ENCODE measurements around the gene TSC2. TPM values are rescaled to one million over a fixed set of nuclear protein-coding genes. Genes with fewer than 3 reads are reported as not detected.
"Not testable (repeated sequence)": the region's sequence is repeated elsewhere in the genome, so short reads cannot be mapped to it uniquely, and the experiment has no call there.

TSC2 gene
- total RNA-seq, 1 donor = 78.9 TPM

DNA sequence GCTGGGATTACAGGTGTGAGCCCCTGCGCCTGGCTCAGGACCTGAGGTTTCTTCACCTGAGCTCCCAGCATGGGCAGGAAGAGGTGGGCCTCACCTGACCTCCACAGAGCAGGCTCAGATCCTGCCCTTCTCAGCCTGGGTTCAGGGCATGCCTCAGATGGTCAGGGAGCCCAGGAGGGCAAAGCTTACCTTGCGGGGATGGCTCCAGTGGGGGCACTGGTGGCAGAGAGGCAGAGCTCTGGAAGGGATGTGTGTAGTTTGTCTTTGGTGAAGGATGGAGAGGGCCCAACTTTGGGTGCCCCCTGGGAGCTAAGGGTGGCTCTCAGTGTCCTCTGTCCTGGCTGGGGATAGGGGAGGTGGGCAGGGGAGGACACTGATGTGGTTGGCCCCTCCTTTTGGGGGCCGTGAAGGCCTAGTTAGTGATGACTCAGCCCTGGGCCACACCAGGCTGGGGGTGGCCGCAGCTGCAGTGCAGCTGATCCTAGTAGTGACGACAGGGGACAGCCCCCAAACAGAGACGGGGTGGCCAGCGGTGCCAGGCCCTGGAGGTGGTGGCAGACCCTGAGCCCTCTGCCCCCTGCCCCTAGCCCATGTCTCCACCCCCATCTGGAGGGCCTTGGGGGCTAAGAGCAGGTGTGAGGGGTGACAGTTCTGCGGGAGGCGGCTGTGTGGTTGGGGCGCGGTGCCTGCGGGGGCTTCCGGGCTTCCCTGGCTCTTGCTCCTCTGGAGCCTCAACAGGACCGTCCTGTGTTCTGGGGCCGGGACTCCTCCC is 15.3 kb upstream of the TSC2 start:
- peak; percentile 91 for DNase-seq (ENCODE audit: insufficient read length, low spot score, missing footprints)
- H3K4me1 ChIP-seq (ENCODE audit: insufficient read depth, low read length) = peaks cover 48% of the 10 kb centered on the region
- peak overlapping the region; percentile 81 for H3K4me2 ChIP-seq (ENCODE audit: insufficient read depth, low read length)
- no peaks in the 10 kb centered on the region for H3K9me3 ChIP-seq (ENCODE audit: low read depth, low read length)
- peak overlapping the region; percentile 94 for H3K27ac ChIP-seq (ENCODE audit: low read depth, low read length)
- H3K4me3 ChIP-seq (ENCODE audit: insufficient read depth, low read length) = peak overlapping the region; percentile 58
- peaks cover 14% of the 10 kb centered on the region for H3K36me3 ChIP-seq (ENCODE audit: insufficient read depth, low read length)
- H3K27me3 ChIP-seq (ENCODE audit: insufficient read depth, low read length) = no peaks in the 10 kb centered on the region
- peaks cover 14% of the 10 kb centered on the region for H4K20me1 ChIP-seq (ENCODE audit: insufficient read depth, low read length)
- no peak overlapping the region for H2AFZ ChIP-seq (ENCODE audit: low read length)
- no peak for TF ChIP-seq CTCF (IDR thresholded peaks at IDR 0.05; ENCODE audit: extremely low read depth, low read depth, low read length)
- H3K79me2 ChIP-seq (ENCODE audit: insufficient read depth, low read length) = peaks cover 30% of the 10 kb centered on the region

DNA sequence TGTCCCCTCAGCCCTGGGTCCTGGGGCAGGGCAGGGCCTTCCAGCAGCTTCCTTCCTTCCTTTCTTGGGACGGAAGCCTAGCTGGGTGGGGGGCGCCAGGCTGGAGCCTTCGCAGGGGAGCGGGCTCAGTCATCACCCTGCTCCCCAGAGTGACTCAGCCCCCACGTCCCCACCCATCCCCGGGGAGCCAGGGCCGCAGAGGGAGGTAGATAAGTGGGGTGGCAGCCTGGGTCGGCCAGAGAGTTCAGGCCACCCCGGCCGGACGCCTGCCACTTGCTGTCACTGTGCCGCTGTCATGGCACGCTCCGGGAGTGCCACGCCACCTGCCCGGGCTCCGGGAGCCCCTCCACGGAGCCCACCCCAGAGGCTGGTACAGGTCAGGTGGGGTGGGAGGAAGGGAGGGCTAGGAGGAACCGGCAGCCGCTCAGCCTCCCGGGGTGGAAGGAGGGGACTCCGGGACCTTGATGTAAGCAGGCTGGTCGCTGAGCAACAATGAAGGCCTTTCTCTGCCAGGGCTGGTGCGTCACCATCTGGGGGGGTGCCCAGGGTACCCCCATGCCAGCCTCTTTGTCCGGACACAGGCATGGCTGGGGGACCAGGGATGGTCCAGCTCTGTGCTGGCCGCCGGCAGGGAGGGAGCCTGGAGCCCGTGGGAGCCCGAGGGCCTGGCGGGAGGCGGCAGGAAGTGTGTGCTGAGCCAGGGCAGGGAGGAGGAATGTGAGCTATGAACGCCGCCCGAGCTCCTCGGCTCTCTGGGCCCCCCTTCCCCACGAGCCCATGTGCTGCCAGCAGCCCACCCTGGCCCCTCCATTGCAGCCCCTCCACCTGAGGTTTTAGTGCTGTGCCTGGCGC is 14.5 kb upstream of the TSC2 start:
- Histone ChIP-seq H3K36me3 (ENCODE audit: insufficient read depth, low read length) (peaks cover 20% of the 10 kb centered on the region), H3K79me2 (ENCODE audit: insufficient read depth, low read length) (peaks cover 22% of the 10 kb centered on the region), H3K4me2 (ENCODE audit: insufficient read depth, low read length) (peak overlapping the region; percentile 81), H3K9me3 (ENCODE audit: low read depth, low read length) (no peaks in the 10 kb centered on the region), H3K4me3 (ENCODE audit: insufficient read depth, low read length) (peak overlapping the region; percentile 58), H3K27me3 (ENCODE audit: insufficient read depth, low read length) (no peaks in the 10 kb centered on the region), H3K27ac (ENCODE audit: low read depth, low read length) (peak overlapping the region; percentile 94), H4K20me1 (ENCODE audit: insufficient read depth, low read length) (peaks cover 6% of the 10 kb centered on the region), H3K4me1 (ENCODE audit: insufficient read depth, low read length) (peaks cover 40% of the 10 kb centered on the region), H2AFZ (ENCODE audit: low read length) (peak overlapping the region; percentile 60)
- TF ChIP-seq CTCF (IDR thresholded peaks at IDR 0.05; ENCODE audit: extremely low read depth, low read depth, low read length) = no peak
- DNase-seq (ENCODE audit: insufficient read length, low spot score, missing footprints) = peak; percentile 98

- H3K9me3 ChIP-seq (ENCODE audit: low read depth, low read length); H3K27me3 ChIP-seq (ENCODE audit: insufficient read depth, low read length); H4K20me1 ChIP-seq (ENCODE audit: insufficient read depth, low read length): not testable (repeated sequence)
- Histone ChIP-seq H3K4me3 (ENCODE audit: insufficient read depth, low read length) (peak overlapping the region; percentile 58), H3K4me2 (ENCODE audit: insufficient read depth, low read length) (peak overlapping the region; percentile 81), H2AFZ (ENCODE audit: low read length) (peak overlapping the region; percentile 60), H3K79me2 (ENCODE audit: insufficient read depth, low read length) (peaks cover 19% of the 10 kb centered on the region), H3K27ac (ENCODE audit: low read depth, low read length) (peak overlapping the region; percentile 94), H3K4me1 (ENCODE audit: insufficient read depth, low read length) (peaks cover 40% of the 10 kb centered on the region), H3K36me3 (ENCODE audit: insufficient read depth, low read length) (peaks cover 20% of the 10 kb centered on the region)
- peak; percentile 90 for DNase-seq (ENCODE audit: insufficient read length, low spot score, missing footprints)
Measured at GRCh38 chr16:2033909-2034695, 13.7 kb upstream of the TSC2 start.

GRCh38 chr16:2034696-2035430 is 12.9 kb upstream of the TSC2 start:
- Histone ChIP-seq H4K20me1 (ENCODE audit: insufficient read depth, low read length) (no peaks in the 10 kb centered on the region), H3K27ac (ENCODE audit: low read depth, low read length) (peak overlapping the region; percentile 86), H3K36me3 (ENCODE audit: insufficient read depth, low read length) (peaks cover 20% of the 10 kb centered on the region), H3K79me2 (ENCODE audit: insufficient read depth, low read length) (peaks cover 19% of the 10 kb centered on the region), H2AFZ (ENCODE audit: low read length) (no peak overlapping the region), H3K4me1 (ENCODE audit: insufficient read depth, low read length) (peaks cover 48% of the 10 kb centered on the region), H3K9me3 (ENCODE audit: low read depth, low read length) (no peaks in the 10 kb centered on the region), H3K4me2 (ENCODE audit: insufficient read depth, low read length) (peak overlapping the region; percentile 73), H3K4me3 (ENCODE audit: insufficient read depth, low read length) (peak overlapping the region; percentile 44), H3K27me3 (ENCODE audit: insufficient read depth, low read length) (no peaks in the 10 kb centered on the region)
- TF ChIP-seq CTCF (IDR thresholded peaks at IDR 0.05; ENCODE audit: extremely low read depth, low read depth, low read length) = no peak
- peak; percentile 88 for DNase-seq (ENCODE audit: insufficient read length, low spot score, missing footprints)

Data from osteoblast (primary cell).